ENCODE measurements around the gene UQCR11.

- TF ChIP-seq, protein P1, sequence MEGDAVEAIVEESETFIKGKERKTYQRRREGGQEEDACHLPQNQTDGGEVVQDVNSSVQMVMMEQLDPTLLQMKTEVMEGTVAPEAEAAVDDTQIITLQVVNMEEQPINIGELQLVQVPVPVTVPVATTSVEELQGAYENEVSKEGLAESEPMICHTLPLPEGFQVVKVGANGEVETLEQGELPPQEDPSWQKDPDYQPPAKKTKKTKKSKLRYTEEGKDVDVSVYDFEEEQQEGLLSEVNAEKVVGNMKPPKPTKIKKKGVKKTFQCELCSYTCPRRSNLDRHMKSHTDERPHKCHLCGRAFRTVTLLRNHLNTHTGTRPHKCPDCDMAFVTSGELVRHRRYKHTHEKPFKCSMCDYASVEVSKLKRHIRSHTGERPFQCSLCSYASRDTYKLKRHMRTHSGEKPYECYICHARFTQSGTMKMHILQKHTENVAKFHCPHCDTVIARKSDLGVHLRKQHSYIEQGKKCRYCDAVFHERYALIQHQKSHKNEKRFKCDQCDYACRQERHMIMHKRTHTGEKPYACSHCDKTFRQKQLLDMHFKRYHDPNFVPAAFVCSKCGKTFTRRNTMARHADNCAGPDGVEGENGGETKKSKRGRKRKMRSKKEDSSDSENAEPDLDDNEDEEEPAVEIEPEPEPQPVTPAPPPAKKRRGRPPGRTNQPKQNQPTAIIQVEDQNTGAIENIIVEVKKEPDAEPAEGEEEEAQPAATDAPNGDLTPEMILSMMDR (IDR thresholded peaks at IDR 0.05): peak in 4 of 6 experiments; percentile 23 to 58 (median 52)
- TF ChIP-seq POLR2AphosphoS5 (IDR thresholded peaks at IDR 0.05): peak in 1 of 2 donors; percentile 57
- TF ChIP-seq POLR2A (IDR thresholded peaks at IDR 0.05): peak in 2 of 4 donors; percentile 53 to 56
- no peak for TF ChIP-seq EP300 (IDR thresholded peaks at IDR 0.05)
Observed at GRCh38 chr19:1592755-1593500, 12.3 kb downstream of the UQCR11 start, which contains the start of gene MBD3.

All from upper lobe of left lung (tissue), 4 donors.